ENCODE data around the gene PSMG4.
A peak's percentile ranks its signal among the peaks of the same experiment; 100 is the strongest.

The PSMG4 gene

GRCh38 chr6:3258720-3259490, at the start of gene PSMG4:
Gene PSMG4 (plus strand): TSS chr6:3258947. CDS start chr6:3259023, 76 bp downstream.
- DNase-seq (ENCODE audit: low spot score): peak; percentile 85

- no peak for DNase-seq (ENCODE audit: low spot score)
Observed at GRCh38 chr6:3209114-3210023, 49.4 kb upstream of the PSMG4 start.

- DNase-seq (ENCODE audit: low spot score): no peak
Observed at GRCh38 chr6:3210024-3210610, 48.6 kb upstream of the PSMG4 start.

GRCh38 chr6:3211681-3212080, 47.1 kb upstream of the PSMG4 start:
- no peak for DNase-seq (ENCODE audit: low spot score)

- no peak for DNase-seq (ENCODE audit: low spot score)
Observed at GRCh38 chr6:3212261-3212660, 46.5 kb upstream of the PSMG4 start.

GRCh38 chr6:3213334-3213695, 45.4 kb upstream of the PSMG4 start:
- no peak for DNase-seq (ENCODE audit: low spot score)

GRCh38 chr6:3214898-3215297, 43.8 kb upstream of the PSMG4 start:
- DNase-seq (ENCODE audit: low spot score): no peak

- no peak for DNase-seq (ENCODE audit: low spot score)
Observed at GRCh38 chr6:3217286-3217685, 41.5 kb upstream of the PSMG4 start.

GRCh38 chr6:3218266-3218665, 40.5 kb upstream of the PSMG4 start:
- DNase-seq (ENCODE audit: low spot score): no peak

GRCh38 chr6:3220366-3220765, 38.4 kb upstream of the PSMG4 start:
- DNase-seq (ENCODE audit: low spot score): no peak

GRCh38 chr6:3221578-3221977, 37.2 kb upstream of the PSMG4 start:
- no peak for DNase-seq (ENCODE audit: low spot score)

GRCh38 chr6:3222506-3223038, 36.2 kb upstream of the PSMG4 start:
- no peak for DNase-seq (ENCODE audit: low spot score)

GRCh38 chr6:3226042-3226441, 32.7 kb upstream of the PSMG4 start:
- no peak for DNase-seq (ENCODE audit: low spot score)

- DNase-seq (ENCODE audit: low spot score): no peak
Observed at GRCh38 chr6:3226481-3227362, 32.0 kb upstream of the PSMG4 start.

GRCh38 chr6:3227363-3228045, 31.2 kb upstream of the PSMG4 start, which contains the start of gene TUBB2B:
Gene TUBB2B (minus strand): TSS chr6:3227653. CDS start chr6:3227543, 110 bp downstream.
- DNase-seq (ENCODE audit: low spot score): no peak

- no peak for DNase-seq (ENCODE audit: low spot score)
Observed at GRCh38 chr6:3228046-3228671, 30.6 kb upstream of the PSMG4 start.

- no peak for DNase-seq (ENCODE audit: low spot score)
Observed at GRCh38 chr6:3228771-3229565, 29.8 kb upstream of the PSMG4 start.

GRCh38 chr6:3229566-3230178, 29.1 kb upstream of the PSMG4 start:
- peak; percentile 43 for DNase-seq (ENCODE audit: low spot score)
